Activated CD8-positive, alpha-beta memory T cell treated with anti-CD3 and anti-CD28 coated beads, Interleukin-2, amount 50 U/mL, for 4 hours (primary cell): ENCODE results near the gene ZFYVE1.
A peak's percentile ranks its signal among the peaks of the same experiment; 100 is the strongest.

Experiments used
- DNase-seq: peaks from one replicate; pipeline ENCODE4 v3.0.0-alpha.2; 2020

The ZFYVE1 gene

GRCh38 chr14:72948481-72949138 is 78.3 kb downstream of the ZFYVE1 start:
- peak; percentile 70 for DNase-seq

DNA sequence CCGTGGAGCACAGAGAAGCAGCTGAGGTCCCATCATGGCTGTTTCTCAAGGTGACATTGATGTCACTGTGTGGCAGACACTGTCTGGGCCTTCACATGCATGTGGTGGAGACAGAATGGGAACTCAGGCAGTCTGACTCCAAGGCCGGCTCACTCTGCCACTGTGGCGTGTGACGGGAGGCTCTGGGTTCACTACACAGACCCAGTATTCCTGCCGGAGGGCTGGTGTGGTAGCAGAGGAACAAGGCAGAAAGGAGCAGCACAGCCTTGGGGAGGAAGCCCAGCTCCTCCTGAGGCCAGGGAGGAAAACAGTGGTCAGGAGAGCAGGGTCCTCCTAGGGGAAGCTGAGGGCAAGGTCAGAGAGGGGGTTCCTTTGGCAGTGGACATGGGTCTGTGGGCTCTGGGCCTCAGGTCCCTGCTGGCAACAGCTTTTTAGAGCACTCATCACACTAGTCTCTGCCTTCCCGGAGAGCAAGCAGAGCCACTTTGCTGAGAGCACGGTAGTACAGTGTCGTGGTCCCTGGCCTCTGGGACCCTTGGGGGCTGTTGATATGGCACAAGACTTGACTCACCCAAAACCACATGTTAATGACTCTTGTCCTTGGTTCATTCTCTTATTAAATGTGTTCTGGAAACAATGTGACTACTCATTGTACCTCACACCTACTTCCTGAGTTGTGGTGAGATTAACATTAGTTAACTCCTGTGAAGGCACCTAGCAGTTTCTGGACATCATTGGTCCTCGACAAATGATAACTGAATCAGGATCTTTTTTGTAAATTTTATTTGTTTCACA is 79.3 kb downstream of the ZFYVE1 start:
- no peak for DNase-seq

- DNase-seq = no peak
These were observed 80.4 kb downstream of the ZFYVE1 start for GRCh38 chr14:72946491-72946890.

- DNase-seq = no peak
These were observed 81.4 kb downstream of the ZFYVE1 start for GRCh38 chr14:72945356-72946027.

GRCh38 chr14:72943876-72944430 is 83.0 kb downstream of the ZFYVE1 start:
- no peak for DNase-seq

- DNase-seq = no peak
These were observed 84.0 kb downstream of the ZFYVE1 start for GRCh38 chr14:72942934-72943333.

DNA sequence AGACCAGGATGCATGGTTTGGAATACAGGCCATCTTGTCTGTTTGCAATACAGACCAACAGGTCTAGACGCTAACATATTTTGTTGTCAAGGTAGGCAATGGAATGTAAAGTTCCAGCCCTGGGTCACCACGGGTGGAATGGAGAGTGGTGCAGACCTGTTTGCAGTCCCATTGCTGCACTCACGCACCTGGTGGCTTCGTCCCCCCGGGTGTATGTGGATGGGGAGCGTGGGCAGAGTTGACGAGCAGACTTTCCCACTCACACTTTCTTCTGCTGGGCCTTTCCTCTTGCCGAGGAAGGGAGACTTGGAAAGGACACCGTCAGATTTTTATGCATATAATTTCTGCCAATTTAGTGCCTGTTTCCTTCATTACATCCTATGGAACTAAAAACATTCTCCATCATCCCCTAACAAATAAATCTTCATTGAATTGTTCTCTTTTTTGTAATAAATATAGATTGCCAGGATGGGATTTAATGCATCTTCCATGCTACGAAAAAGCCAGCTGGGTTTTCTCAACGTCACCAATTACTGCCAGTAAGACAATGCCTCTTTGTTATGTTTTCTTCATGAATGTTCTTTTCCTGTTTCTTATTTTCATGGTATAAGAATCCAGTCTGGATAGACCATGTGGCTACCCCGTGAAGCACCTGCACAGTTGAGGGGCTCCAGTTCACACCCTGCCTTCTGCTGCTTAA is 85.5 kb downstream of the ZFYVE1 start:
- DNase-seq = no peak

- no peak for DNase-seq
These were observed 87.3 kb downstream of the ZFYVE1 start for GRCh38 chr14:72939630-72940029.

- no peak for DNase-seq
These were observed 94.0 kb downstream of the ZFYVE1 start for GRCh38 chr14:72932893-72933292.

DNA sequence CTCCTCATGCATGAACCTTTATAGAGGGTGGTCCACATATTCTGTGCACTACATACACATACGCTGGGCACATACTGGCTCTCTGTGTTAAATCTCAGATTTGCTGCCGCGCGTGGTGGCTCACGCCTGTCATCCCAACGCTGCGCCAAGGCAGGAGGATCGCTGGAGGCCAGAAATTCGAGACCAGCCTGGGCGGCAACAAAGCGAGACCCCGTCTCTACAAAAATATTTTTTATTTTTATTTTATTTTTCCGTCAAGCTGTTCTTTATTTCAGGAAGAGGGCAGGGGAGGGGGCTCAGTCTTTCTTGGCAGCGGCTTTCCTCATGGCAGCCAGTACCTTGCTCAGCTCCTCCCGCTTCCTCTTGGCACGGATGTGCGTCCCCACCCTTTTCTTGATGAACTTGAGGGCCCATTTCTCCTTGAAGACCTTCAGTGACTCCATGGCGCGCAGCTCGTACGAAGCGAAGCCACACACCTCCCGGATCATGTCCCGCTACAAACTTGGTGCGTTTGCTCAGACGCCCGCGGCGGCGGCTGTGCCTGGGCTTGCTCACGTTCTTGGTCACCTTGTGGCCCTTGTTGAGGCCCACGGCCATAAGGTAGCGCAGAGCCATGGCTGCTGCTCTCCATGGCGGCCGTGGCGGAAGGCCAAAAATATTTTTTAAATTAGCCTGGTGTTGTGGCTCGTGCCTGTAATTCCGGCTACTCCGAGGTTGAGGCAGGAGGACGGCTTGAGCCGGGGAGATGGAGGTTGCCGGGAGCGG is 97.4 kb downstream of the ZFYVE1 start:
- DNase-seq = no peak

GRCh38 chr14:72928872-72929271 is 98.0 kb downstream of the ZFYVE1 start:
- no peak for DNase-seq

DNA sequence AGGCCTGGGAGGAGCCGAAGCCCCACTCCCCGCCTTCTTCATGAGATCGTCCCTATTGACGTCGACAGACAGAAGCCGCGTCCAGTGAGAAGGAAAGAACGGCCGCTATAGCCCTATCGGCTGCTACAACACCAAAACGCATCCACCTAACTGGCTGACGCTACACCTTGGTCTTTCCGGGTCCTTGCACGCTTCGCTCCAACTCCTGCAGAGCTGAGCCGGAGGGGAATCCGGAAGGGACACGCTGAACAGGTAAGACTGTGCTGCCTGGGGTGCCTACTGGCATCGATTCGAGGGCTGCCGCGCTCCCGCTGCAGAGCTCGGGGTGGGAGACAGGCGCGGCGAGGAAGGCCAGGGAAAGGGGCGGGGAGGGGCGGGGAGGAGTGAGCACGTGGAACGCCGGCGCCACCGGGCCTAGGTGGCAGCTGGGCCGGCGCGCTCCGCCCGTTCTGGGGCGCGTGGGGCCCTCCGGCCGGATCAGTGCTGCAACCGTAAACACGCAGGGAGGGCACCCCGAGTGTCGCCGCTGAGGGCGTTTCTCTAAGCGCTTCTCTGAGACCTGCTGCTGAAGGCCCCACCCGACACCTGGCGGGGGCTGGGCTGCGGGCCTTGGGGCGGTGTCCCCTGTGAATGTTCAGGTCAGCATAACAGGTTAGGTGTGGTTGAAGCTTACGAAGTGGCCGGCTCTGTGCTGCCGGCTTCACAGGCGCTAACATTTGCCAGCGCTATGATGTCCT is 100.4 kb downstream of the ZFYVE1 start, which contains the start of gene DCAF4:
Gene DCAF4 (plus strand): TSS at position 173 of the 737 bp plus-strand sequence. CDS start 11,515 bp downstream, outside the sequence.
- peak; percentile 91 for DNase-seq

- DNase-seq = no peak
These were observed 101.1 kb downstream of the ZFYVE1 start for GRCh38 chr14:72925815-72926291.

DNA sequence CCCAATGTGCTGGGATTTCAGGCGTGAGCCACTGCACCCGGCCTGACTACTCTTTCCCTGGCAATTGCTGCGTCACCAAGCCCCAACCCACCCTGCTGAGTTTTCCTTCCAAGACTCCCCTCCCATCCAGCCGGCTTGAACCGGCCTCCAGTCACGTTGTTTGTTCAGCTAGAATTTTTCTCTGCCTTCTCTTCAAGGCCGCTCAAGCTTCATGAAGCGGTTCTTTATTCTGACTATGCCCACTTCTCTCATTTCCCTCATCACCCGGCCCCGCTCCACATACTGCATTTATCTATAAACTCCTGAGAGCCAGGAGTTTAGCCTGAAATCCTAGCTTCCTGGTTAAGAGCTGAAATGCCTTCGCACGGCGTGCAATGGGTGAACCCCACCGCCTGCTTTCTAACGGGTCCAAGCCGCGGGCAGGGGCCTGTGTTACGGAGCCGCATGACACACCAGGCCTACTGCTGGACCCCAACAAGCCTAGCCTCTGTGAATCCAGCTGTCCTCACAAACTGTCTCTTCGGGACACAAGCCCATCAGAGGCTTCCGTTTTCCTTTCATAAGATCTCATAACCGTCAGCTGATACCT is 101.6 kb downstream of the ZFYVE1 start:
- DNase-seq = no peak

- DNase-seq = no peak
These were observed 102.6 kb downstream of the ZFYVE1 start for GRCh38 chr14:72924337-72924736.

- DNase-seq = no peak
These were observed 105.5 kb downstream of the ZFYVE1 start for GRCh38 chr14:72921396-72921795.

- DNase-seq = no peak
These were observed 106.9 kb downstream of the ZFYVE1 start for GRCh38 chr14:72920008-72920407.
